Measurements from ENCODE around the gene EDRF1. TPM values are rescaled to one million over a fixed set of nuclear protein-coding genes. Genes with fewer than 3 reads are reported as not detected.

Gene EDRF1
- total RNA-seq, 2 experiments from 2014 or later = 117 to 232 TPM

GRCh38 chr10:125785791-125786190 lies 66.3 kb downstream of the EDRF1 start:
- CTCF ChIA-PET (ENCODE audit: unreplicated experiment) = no interaction called here

GRCh38 chr10:125788156-125789034 lies 68.9 kb downstream of the EDRF1 start:
- peak; percentile 19 for DNase-seq (ENCODE audit: low spot score)

More at GRCh38 chr10:125785791-125786190, 66.3 kb downstream of the EDRF1 start:
- no peak overlapping the region for H3K27ac ChIP-seq (ENCODE audit: low read depth, low read length, poor library complexity, severe bottlenecking)
- no peaks in the 10 kb centered on the region for H3K9me3 ChIP-seq (ENCODE audit: low read length)
- no peaks in the 10 kb centered on the region for H3K9me2 ChIP-seq (ENCODE audit: insufficient read depth, low read length)
- peaks cover 18% of the 10 kb centered on the region for H3K4me1 ChIP-seq (ENCODE audit: insufficient read depth, low read length, poor library complexity, severe bottlenecking)
- no TSS peak for BruUV-seq (replicated peaks)
- H3K36me3 ChIP-seq (ENCODE audit: insufficient read depth, low read length) = no peaks in the 10 kb centered on the region
- POLR2A ChIA-PET = interaction anchor here (0.6 to 3.2 kb wide), 5 partner anchors 10 to 79 kb away, joined by 3 to 27 read pairs (median 3); no protein-coding TSS in a partner anchor
- no peak for TF ChIP-seq EZH2phosphoT487 (IDR thresholded peaks at IDR 0.05; ENCODE audit: borderline replicate concordance, low read depth, low read length)
- no peak for TF ChIP-seq CTCF (conservative IDR thresholded peaks at IDR 0.05; ENCODE audit: low read length)
- DNase-seq (ENCODE audit: low spot score) = no peak
- no peaks in the 10 kb centered on the region for H4K20me1 ChIP-seq (ENCODE audit: insufficient read depth, low read length)
- no peaks in the 10 kb centered on the region for H3K79me2 ChIP-seq (ENCODE audit: insufficient read depth, low read depth, low read length)
- H3K4me2 ChIP-seq (ENCODE audit: low read length) = no peak overlapping the region
- intact Hi-C loops (cut with micrococcal nuclease; ENCODE audit: unreplicated experiment) = no loop called here
- no peak overlapping the region for H3K4me3 ChIP-seq (ENCODE audit: low read depth, low read length, poor library complexity, severe bottlenecking)
- no peak overlapping the region for H2AFZ ChIP-seq (ENCODE audit: low read length)

More at GRCh38 chr10:125788156-125789034, 68.9 kb downstream of the EDRF1 start:
- Histone ChIP-seq H3K27ac (ENCODE audit: low read depth, low read length, poor library complexity, severe bottlenecking) (no peak overlapping the region), H3K9me2 (ENCODE audit: insufficient read depth, low read length) (no peaks in the 10 kb centered on the region), H2AFZ (ENCODE audit: low read length) (no peak overlapping the region), H3K9me3 (ENCODE audit: low read length) (no peaks in the 10 kb centered on the region), H3K4me1 (ENCODE audit: insufficient read depth, low read length, poor library complexity, severe bottlenecking) (peaks cover 18% of the 10 kb centered on the region), H4K20me1 (ENCODE audit: insufficient read depth, low read length) (no peaks in the 10 kb centered on the region), H3K36me3 (ENCODE audit: insufficient read depth, low read length) (peaks cover 16% of the 10 kb centered on the region), H3K79me2 (ENCODE audit: insufficient read depth, low read depth, low read length) (no peaks in the 10 kb centered on the region), H3K4me3 (ENCODE audit: low read depth, low read length, poor library complexity, severe bottlenecking) (no peak overlapping the region), H3K4me2 (ENCODE audit: low read length) (no peak overlapping the region; the same call in 1 of the 2 replicates)
- ChIA-PET POLR2A (interaction anchor here (0.5 to 2.2 kb wide), 3 partner anchors 9 to 110 kb away, joined by 3 to 6 read pairs (median 6); no protein-coding TSS in a partner anchor), CTCF (ENCODE audit: unreplicated experiment) (interaction anchor here (1.1 kb wide), 1 partner anchor 8 kb away, joined by 3 read pairs; no protein-coding TSS in a partner anchor)
- no peak for TF ChIP-seq CTCF (conservative IDR thresholded peaks at IDR 0.05; ENCODE audit: low read length)
- no peak for TF ChIP-seq EZH2phosphoT487 (IDR thresholded peaks at IDR 0.05; ENCODE audit: borderline replicate concordance, low read depth, low read length)
- intact Hi-C loops (cut with micrococcal nuclease; ENCODE audit: unreplicated experiment) = no loop called here
- BruUV-seq (replicated peaks) = no TSS peak
